ENCODE data around the gene CHRNA4. TPM values are rescaled to one million over a fixed set of nuclear protein-coding genes. Genes with fewer than 3 reads are reported as not detected.

CHRNA4 gene
- polyA plus RNA-seq, 1 donor = 0.25 TPM

Other genes starting within 250 kb of the CHRNA4 start
- 31.7 TPM for gene YTHDF1, start 145.2 kb downstream of the CHRNA4 start, polyA plus RNA-seq (ENCODE audit: insufficient read length)
- not detected for gene BIRC7, start 125.4 kb downstream of the CHRNA4 start, polyA plus RNA-seq (ENCODE audit: insufficient read length)
- 53.5 TPM for gene NKAIN4, start 106.9 kb downstream of the CHRNA4 start, polyA plus RNA-seq (ENCODE audit: insufficient read length)
- gene ARFGAP1, start 88.5 kb downstream of the CHRNA4 start, polyA plus RNA-seq (ENCODE audit: insufficient read length) = 86.1 TPM
- 6.2 TPM for gene COL20A1, start 68.2 kb downstream of the CHRNA4 start, polyA plus RNA-seq (ENCODE audit: insufficient read length)
- gene KCNQ2, start 111.3 kb upstream of the CHRNA4 start, polyA plus RNA-seq (ENCODE audit: insufficient read length) = 1.8 TPM
- gene EEF1A2, start 137.7 kb upstream of the CHRNA4 start, polyA plus RNA-seq (ENCODE audit: insufficient read length) = 1,012 TPM
- 287 TPM for gene PPDPF, start 159.4 kb upstream of the CHRNA4 start, polyA plus RNA-seq (ENCODE audit: insufficient read length)
- gene PTK6, start 176.0 kb upstream of the CHRNA4 start, polyA plus RNA-seq (ENCODE audit: insufficient read length) = 0.41 TPM
- not detected for gene SRMS, start 186.4 kb upstream of the CHRNA4 start, polyA plus RNA-seq (ENCODE audit: insufficient read length)
- 0.13 TPM for gene FNDC11, start 192.8 kb upstream of the CHRNA4 start, polyA plus RNA-seq (ENCODE audit: insufficient read length)
- 7.6 TPM for gene HELZ2, start 212.9 kb upstream of the CHRNA4 start, polyA plus RNA-seq (ENCODE audit: insufficient read length)

Data from hindlimb muscle (tissue), 1 donor.